HG02870 (cell line): Measurements from ENCODE around the gene SNAP23.
"Not testable (repeated sequence)": the region's sequence is repeated elsewhere in the genome, so short reads cannot be mapped to it uniquely, and the experiment has no call there.

Experiments
- ATAC-seq: cut with Tn5 transposase; IDR thresholded peaks from one replicate; pipeline ENCODE4 v1.9.1; 2021; ENCODE audit warnings: mild to moderate bottlenecking, moderate library complexity; ENCODE audit not compliant: unreplicated experiment

SNAP23 gene

DNA sequence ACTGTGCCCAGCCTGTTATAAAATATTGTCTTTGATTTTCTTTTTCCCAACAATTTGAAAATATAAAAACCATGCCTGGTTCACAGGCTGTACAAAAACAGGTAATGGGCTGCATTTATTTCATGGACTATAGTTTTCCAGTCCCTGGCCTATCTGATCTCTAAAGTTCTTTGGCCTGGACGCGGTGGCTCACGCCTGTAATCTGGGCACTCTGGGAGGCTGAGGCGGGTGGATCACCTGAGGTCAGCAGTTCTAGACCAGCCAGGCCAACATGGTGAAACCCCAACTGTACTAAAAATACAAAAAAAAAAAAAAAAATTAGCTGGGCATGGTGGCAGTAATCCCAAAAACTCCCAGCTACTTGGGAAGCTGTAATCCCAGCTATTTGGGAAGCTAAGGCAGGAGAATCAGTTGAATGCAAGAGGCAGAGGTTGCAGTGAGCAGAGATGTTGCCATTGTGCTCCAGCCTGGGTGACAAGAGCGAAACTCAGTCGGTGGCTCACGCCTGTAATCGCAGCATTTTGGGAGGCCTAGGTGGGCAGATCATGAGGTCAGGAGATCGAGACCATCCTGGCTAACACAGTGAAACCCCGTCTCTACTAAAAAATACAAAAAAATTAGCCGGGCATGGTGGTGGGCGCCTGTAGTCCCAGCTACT is 61.2 kb downstream of the SNAP23 start:
- not testable (repeated sequence) for ATAC-seq

GRCh38 chr15:42558739-42559138 is 63.3 kb downstream of the SNAP23 start:
- ATAC-seq, result no peak

DNA sequence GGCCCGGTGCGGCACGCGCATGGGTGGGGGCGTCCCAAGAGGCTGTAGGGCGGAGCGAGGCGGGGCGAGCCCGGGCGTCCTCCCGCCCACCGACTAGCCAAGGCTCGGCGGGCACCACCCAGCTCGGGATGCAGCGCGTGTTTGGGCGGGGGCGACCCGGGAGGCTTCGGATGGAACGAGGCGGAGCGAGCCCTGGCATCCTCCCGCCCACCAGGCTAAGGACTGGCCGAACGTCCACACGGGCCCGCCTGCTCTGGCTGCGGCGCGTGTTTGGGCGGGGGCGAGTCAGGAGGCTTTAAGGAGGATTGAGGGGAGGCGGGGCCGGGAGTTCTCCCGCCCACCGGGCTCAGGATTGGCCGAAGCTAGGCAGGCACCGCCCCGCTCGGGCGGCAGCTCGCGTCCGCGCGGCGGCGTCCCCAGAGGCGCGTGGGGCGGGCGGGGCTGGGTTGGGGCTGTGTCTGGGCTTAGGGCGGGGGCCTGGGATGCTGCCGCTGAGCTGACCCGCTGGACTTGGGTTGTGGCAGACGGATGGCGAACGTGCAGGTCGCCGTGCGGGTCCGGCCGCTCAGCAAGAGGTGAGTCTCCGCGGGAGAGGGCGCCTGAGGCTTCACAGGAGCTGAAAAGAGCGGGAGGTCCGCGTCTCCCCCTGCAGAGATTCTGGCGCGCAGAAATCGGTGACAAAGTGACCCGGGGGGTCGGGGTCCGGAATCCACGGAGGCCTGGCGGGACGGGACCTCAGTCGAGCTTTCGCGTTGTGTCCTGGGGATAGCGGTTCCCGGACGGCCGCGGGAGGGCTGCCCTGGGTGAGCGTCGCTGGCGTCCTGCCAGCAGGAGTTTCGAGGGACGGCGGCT is 80.0 kb downstream of the SNAP23 start, which contains the start of gene STARD9:
TSS of gene STARD9 (plus strand) at position 419 of the 852 bp plus-strand sequence. CDS start at position 529, 110 bp downstream.
- peak; percentile 84 for ATAC-seq

- no peak for ATAC-seq
Observed at GRCh38 chr15:42576040-42576594, 80.7 kb downstream of the SNAP23 start.

DNA sequence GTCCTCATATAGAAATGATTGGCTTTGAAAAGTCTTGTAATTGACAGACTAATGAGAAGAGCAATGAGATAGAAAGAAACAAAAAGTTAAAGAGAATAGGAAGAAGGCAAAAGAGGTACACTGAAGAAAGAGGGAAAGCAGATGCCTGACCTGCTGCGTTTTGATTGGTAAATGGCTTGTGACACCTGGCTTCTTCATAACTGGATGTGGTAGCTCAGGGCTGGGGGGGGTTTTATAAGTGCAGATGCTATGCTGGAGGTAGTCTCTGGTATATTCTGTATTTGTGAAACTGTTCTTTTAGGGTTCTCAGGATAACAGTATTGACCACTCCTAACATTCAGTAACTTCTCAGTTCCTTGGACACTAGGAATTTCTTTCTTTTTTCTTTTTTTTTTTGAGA is 81.3 kb downstream of the SNAP23 start:
- no peak for ATAC-seq

GRCh38 chr15:42577514-42578031 is 82.1 kb downstream of the SNAP23 start:
- no peak for ATAC-seq

- no peak for ATAC-seq
Observed at GRCh38 chr15:42578984-42579537, 83.6 kb downstream of the SNAP23 start.

GRCh38 chr15:42581272-42581730 is 85.9 kb downstream of the SNAP23 start:
- ATAC-seq, result peak; percentile 79
